Effector CD4-positive, alpha-beta T cell (primary cell): Measurements from ENCODE around the gene C2orf42.
"Not testable (repeated sequence)": the region's sequence is repeated elsewhere in the genome, so short reads cannot be mapped to it uniquely, and the experiment has no call there.

Experiments used
- DNase-seq: peaks from one replicate; pipeline ENCODE4 v3.0.0-alpha.2; 2020

Gene C2orf42

DNA sequence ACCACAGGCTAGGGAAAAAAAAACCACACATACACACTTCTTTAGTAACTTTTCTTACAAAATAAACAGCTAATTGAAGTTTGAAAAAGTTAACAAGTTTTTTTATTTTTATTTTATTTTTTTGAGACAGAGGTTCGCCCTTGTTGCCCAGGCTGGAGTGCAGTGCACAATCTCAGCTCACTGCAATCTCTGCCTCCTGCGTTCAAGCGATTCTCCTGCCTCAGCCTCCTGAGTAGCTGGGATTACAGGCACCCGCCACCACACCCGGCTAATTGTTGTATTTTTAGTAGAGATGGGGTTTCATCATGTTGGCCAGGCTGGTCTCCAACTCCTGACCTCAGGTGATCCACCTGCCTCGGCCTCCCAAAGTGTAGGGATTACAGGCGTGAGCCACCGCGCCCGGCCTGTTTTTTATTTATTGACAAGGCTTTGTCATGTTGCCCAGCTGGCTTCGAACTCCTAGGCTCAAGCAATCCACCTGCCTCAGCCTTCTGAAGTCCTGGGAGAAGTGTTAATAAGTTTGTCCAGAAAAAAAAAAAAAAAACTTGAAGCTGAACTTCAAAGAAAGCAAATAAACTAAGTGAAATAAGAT, 21.1 kb downstream of the C2orf42 start:
- DNase-seq: not testable (repeated sequence)

DNA sequence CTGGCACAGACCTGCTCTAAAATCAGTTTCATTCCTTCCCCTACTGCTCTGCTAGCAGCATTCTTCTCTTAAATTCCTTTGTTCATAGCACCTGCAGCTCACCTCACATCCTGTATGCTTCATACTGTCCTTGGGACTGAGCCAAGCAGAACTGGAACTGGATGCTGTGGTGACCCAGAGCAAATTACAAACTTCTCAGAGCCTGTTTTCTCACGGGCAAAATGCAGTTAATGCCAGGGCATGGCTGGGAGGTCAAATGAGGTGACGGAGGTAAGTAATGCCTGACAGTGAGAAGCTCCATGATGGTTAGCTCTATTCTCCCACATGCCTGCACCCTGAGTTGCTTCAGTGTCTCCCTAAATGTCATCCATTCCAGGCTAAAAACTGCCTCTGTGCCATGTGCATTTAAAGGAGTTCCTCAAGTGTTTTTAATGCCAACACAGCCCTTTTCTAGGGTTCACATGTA, 29.7 kb downstream of the C2orf42 start:
- no peak for DNase-seq

DNA sequence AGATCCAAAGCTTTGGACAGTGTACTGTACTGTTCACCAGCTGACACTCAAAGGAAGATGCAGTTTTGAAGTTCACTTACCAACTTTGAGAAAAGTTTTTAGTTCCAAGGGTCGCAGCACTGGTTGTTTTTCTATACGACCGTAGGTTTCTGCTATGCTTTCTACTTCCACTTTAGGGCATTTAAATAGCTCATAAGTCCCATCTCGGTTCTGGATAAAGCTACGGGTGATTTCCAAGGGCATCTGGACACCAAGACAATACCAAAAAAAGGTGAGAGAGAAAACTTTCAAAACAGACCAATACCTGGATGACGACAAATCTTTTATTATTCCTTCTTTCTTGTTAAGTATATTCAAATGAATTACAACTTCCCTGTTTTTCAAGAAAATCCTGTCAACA, 30.3 kb downstream of the C2orf42 start:
- DNase-seq: no peak

DNA sequence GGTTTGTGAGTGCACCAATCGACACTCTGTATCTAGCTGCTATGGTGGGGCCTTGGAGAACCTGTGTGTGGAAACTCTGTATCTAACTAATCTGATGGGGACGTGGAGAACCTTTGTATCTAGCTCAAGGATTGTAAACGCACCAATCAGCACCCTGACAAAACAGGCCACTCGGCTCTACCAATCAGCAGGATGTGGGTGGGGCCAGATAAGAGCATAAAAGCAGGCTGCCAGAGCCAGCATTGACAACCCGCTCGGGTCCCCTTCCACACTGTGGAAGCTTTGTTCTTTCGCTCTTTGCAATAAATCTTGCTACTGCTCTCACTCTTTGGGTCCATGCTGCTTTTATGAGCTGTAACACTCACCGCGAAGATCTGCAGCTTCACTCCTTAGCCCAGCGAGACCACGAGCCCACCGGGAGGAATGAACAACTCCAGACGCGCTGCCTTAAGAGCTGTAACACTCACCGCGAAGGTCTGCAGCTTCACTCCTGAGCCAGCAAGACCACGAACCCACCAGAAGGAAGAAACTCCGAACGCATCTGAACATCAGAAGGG, 41.6 kb downstream of the C2orf42 start:
- DNase-seq: not testable (repeated sequence)

DNA sequence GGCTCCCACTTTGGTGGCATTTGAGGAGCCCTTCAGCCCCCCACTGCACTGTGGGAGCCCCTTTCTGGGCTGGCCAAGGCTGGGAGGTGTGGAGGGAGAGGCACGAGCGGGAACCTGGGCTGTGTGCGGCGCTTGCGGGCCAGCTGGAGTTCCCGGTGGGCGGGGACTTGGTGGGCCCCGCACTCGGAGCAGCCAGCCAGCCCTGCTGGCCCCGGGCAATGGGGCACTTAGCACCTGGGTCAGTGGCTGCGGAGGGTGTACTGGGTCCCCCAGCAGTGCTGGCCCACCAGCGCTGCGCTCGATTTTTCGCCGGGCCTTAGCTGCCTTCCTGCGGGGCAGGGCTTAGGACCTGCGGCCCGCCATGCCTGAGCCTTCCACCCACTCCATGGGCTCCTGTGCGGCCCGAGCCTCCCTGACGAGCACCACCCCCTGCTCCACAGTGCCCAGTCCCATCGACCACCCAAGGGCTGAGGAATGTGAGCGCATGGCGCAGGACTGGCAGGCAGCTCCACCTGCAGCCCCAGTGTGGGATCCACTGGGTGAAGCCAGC, 42.5 kb downstream of the C2orf42 start:
- not testable (repeated sequence) for DNase-seq

DNA sequence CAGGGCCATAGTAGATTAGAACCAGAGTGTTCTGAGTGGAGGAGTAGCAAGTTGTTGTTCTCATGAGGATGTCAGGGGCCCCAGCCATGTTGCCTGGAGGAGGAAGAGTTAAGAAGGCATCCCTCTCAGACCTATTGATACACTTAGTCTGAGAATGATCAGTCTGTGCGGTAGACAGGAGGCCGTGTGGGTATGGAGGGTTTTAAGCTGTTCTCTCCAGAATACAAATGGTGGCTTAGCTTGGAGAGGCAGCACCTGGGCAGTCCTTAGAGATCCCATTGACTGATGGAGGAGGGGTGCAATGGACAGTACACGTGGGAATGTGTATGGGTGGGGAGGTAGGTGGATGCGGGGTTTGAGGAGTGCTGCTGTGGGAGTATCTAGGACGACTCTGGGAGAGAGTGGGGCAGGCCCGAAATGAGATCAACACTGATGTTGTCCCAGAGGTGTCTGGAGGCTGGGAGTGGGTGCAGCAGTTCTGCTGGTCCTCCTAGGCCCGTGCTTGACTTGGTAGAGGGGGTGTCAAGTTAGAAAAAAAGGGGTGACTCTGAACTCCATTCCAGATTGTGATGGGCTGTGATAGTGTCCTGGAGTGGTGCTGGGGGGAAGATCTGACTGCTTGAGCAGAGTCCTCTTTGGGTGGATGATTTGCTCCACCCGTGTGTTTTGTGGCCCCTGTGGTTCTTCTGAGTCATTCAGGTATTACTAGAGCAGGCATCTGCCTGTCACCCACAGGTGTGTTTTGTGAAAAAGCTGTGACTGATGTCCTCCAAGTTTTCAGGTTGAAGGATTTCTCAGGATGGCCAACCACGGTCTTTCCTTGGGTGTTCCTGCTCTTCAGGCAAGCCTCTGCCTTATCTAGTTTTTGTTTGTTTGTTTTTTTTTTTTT, 44.7 kb downstream of the C2orf42 start:
- DNase-seq: no peak

DNA sequence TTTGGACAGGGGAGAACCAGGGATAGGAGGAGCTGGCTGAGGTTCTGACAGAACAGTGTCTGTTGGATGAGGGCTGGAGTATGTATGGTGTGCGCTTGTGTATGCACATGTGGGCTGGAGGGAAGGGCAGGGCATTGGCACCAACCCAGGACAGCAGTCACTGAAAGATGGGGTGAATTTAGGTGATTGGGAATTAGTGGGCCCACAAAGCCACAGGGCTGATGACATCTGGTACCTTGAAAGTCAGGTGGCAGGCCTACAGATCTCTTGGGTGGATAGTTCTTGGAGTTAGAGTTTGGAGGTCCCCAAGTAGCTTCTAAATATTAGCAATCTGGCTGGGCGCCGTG, 45.7 kb downstream of the C2orf42 start:
- DNase-seq: no peak

DNA sequence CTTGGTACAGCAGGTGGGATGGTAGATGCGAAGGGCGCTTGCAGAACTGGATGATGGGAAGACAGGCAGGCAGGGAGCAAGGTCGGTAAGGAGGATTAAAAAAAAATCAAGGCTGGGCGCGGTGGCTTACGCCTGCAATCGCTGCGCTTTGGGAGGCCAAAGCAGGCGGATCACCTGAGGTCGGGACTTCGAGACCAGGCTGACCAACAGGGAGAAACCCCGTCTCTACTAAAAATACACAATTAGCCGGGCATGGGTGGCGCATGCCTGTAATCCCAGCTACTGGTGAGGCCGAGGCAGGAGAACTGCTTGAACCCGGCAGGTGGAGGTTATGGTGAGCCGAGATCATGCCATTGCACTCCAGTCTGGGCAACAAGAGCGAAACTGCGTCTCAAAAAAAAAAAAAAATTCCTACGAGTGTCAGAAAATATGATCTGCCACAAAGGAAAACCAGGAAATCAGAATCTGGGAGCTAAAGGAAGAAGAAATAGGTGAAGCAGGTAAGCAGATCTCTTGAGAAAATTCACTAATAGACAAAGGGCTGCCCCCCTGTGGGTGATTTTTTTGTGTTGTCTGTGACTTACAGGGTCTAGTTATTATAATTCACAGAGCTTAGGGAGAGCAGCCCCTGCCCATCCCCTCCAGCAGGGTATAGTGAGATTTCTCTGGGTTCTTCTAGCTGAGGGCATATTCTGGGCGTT, 46.2 kb downstream of the C2orf42 start:
- no peak for DNase-seq

DNA sequence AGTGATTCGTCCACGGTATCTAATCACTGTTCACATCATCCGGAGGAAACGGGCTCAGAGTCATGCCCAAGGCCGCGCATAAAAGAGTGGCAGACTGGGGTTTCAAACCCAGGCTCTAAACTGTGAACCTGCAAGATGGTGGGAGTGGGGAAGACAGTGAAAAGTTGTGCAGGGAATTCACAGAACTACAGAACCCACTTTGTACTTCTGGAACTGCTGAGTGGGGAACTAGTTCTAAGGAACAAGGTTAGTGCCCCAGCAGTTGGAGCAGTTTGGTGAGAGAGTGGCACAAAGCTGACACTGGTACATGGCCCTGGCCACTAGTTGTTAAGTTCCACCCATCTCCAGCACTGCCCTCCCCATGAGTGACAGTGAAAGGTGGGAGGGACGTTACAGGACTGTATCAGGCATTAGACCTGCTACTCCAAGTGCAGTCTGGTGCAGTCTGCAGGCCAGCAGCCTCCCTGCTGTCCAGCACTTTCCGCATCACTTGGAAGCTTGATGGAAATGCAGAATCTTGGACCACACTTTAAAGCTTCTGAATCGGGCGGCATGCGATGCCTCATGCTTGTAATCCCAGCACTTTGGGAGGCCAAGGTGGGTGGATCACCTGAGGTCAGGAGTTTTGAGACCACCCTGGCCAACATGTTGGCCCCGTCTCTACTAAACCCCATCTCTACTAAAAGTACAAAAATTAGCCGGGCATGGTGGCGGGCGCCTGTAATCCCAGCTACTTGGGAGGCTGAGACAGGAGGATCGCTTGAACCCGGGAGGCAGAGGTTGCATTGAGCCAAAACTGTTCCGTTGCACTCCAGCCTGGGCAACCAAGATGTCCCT, 47.3 kb downstream of the C2orf42 start:
- peak; percentile 44 for DNase-seq

DNA sequence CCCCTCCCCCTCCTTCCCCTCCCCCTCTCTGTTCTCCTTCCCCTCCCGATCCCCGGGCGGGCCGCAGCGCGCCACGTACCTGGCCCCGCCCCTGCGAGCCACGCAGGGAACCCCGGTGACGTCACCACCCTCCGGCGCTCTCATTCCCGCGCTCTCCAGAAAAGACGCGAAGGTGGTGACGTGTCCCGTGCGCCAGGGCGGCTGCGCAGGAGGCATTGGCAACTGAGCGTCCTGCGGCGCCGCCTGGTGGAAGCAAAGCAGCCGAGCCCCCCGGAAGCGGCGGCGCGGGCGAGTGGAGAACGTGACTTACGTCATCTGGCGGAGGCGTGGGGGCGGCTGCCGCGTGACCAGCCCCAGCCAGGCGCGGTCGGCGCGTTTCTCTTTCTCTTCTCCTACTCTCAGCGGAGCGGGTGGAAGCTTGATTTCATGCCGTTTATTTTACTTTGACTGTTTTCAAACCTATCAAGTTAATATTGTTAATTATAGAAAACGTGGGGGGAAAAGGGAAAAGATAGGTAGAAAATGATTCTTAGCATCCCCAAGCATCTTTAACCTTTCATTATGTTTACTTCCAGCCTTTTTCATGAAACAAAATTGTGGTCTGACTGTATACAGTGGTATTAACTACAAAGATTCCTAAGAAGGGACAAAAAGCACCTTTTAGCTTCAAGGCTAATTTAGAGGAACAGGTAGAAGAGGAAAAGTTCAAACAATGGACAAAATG, 48.1 kb downstream of the C2orf42 start:
- peak; percentile 100 for DNase-seq

DNA sequence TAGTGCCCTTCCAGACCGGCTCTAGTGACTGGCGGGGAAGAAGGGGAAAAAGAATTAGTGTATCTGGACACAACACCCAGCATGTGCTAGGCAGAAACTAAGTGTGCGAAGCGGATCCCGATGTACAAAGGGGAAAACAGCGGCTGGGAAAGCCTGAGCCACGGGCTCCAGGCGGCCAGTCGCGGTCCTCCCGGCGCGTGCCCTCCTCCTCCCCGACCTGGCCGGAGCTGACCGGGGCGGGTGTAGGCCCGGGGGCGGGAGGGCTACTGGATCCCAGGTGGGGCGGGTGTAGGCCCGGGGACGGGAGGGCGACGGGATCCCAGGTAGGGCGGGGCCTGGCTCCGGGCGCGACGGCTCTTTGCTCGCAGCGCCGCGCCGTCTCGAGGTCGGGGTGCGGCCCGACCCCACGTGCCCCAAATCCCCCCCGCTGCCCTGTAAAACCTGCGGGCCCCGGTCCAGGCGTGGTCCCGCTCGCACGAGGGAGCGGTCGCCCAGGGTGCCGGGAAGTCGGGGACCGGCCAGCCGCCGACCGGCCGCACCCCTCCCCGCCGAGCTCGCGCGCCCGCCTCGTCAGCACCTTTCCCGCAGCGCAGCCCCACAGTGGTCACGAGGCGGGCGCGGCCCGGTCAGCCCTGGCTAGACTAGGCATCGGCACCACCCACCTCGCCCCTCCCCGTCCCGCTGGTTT, 48.8 kb downstream of the C2orf42 start:
- DNase-seq: no peak

DNA sequence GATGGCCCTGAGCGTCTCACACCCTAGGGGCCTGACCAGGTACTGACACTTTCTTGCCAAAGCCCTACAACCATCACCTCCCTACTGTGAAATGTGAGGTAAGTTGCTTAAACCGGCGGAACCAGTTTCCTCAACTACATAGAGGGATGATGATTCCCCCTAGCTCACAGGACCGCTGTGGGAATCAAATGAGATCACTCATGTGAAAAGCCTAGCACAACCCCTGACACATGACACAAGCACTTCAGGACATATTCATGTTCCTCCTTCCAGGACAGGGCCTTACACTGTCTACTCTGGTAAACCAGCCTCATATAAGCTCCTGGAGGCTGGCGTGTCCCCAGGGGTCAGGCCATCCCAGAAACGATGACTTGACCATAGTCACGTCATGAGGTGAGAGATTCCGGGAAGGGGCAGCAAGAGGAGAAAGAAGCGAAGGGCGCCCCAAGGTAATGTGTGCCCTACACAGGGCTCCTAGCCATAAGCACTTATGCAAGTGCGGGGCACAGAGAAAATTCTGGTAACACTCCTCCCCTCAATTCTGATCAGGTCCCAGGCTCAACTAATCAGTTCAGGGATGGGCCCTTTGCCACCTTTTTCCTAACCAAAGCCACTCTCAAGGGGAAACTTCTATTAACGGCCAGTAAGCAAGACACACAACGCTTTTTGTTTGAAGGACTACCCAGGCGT, 49.5 kb downstream of the C2orf42 start:
- peak; percentile 41 for DNase-seq

DNA sequence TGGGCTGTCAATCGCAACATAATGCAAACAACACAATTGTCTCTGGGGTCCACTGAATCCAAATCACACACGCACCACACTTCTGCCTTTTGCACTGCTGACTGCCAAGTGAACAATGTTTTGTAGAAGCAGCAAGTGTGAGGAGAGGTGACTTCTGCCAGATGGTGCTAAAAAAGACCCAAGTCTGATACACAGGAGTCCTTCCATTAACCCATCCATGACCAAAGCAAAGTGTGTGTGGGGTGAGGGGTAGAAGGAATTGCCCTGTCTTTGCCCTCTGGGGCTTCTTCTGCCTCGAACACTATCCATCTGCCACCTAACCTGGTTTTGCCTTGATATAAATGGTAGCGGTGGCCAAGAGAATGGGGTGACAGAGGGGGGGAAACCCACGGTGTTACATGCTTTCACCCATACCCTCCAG, 50.0 kb downstream of the C2orf42 start:
- no peak for DNase-seq

DNA sequence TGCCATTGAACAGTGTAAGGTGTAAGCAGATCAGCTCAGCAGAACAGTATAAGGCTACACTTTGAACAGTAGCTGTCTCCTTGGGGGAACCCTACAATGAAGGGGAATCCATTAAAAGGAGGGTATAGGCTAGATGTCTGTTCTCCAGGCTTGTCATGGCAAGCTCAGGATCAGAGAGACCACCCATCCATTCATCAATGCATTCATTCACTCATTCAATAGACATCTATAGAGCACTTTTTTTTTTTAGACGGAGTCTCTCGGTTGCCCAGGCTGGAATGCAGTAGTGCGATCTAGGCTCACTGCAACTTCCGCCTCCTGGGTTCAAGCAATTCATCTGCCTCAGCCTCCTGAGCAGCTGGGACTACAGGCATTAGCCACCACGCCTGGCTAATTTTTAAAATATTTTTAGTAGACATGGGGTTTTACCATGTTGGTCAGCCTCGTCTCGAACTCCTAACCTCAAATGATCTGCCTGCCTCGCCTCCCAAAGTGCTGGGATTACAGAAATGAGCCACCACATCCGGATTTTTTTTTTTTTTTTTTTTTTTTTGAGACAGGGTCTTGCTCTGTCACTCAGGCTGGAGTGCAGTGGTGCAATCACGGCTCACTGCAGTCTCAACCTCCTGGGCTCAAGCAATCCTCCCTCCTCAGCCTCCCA, 56.4 kb downstream of the C2orf42 start:
- DNase-seq: not testable (repeated sequence)

DNA sequence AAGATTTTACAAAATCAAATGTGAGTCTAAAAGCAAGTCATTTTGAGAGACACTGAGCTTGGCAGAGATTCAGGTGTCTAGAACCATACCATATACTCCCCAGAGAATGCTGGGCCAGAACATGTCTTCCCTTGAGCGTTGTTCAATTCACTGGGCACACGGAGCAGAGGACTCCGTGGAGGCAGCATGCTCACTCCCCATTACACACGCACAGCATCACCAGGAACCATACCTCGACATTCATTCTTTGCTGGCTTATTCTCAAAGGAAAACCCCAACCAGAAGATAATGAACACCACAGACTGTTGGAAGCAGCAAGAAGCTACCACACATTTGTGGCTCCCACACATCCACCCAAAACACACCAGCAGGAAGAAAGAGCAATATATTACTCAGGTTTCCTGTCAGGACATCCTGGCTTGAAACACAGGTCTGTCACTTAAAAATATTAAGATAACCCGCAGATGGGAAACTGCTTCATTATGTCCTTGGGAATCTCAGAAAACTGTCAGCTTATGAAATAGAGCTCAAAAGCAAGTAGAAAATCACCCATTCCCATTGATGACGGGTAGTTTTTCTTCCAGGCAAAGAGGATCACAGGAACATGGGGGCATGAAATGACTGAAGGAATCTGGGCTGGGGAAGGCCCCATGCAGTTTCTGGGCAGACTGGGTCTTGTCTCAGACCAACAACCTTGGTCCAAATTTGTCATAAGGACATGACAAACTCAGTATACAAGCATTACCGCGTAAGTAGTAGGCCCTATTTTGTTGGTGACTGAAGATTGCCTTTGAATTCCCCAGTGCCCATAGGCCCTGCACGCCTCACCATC, 57.1 kb downstream of the C2orf42 start:
- DNase-seq: peak; percentile 30

DNA sequence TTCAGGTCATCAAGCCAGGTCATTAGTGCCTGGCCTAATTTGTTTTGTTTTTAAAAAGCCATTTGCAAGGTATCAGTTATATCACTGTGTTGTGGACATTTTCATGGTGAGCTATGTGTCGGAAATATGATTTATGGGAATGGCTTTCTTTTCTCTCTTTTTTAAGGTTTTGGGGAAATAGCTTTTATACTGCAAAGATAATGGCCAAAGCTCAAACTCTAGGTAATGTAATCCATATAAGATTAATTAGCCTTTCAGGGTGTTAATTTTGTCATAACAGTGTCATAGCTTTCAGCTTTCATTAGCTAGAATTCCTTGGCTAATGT, 57.7 kb downstream of the C2orf42 start:
- no peak for DNase-seq

DNA sequence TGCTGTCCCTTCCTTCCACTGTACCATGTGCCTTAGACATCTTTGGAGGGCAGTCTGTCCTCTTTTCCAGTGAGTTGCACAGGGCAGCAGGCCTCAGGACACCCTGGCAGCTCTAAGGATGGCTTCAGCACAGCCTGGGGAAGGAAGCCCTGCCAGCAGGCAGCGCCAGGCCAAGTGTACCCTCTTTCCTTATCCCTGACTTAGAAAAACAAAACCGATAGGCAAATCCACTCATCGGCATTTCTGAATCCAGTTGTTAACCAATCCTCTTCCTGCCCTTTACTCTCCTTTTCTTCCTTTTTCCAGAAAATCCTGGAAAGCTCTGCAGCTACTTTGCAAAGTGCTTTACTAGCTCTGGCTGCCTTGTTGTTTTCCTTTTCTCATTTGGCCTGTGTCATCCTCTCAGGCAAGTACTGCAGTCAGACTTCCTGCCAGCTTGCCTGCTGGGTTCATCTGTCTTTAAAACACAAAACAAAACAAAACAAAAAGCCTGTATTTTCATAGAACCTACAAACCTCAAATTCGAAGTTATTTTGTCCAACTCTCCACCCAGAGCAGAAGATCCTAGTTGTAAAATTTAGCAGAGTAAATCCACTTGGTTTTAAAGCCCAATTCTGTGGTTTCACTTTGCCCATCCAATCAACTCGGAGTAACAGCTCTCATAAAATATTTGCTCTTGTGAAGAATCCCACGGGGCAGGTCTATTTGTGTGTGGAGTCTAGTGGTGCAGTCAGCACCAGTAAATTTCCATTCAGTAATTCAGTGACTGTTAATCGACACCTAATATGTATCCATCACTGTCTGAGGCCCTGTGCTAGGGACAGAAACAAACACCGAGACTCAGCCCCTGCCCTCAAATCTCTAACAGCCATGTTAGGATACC, 58.3 kb downstream of the C2orf42 start:
- peak; percentile 43 for DNase-seq
